T-helper 1 cell treated with Interleukin-12 subunit alpha and Interleukin-12 subunit beta and Interleukin-4 antibody, amounts not matched to agents 30 μg/mL and 1 μg/mL, for 36 hours (primary cell): Measurements from ENCODE around the gene TCEANC.
"Not testable (repeated sequence)": the region's sequence is repeated elsewhere in the genome, so short reads cannot be mapped to it uniquely, and the experiment has no call there.

Experiments
- H3K27ac Mint-ChIP-seq: one replicate; pipeline ENCODE4 v1.8.0; 2021; ENCODE audit warnings: mild to moderate bottlenecking, mixed read lengths
- H3K27me3 Mint-ChIP-seq: one replicate; pipeline ENCODE4 v1.8.0; 2021; ENCODE audit warnings: low read depth, mixed read lengths
- H3K36me3 Mint-ChIP-seq: one replicate; pipeline ENCODE4 v1.8.0; 2021; ENCODE audit warnings: low read depth, mixed read lengths
- H3K4me1 Mint-ChIP-seq: one replicate; pipeline ENCODE4 v1.8.0; 2021; ENCODE audit warnings: low read depth, mixed read lengths
- H3K4me3 Mint-ChIP-seq: one replicate; pipeline ENCODE4 v1.8.0; 2021; ENCODE audit warnings: mild to moderate bottlenecking, moderate library complexity, mixed read lengths
- H3K9me3 Mint-ChIP-seq: one replicate; pipeline ENCODE4 v1.8.0; 2021; ENCODE audit warnings: mixed read lengths

The TCEANC gene

DNA sequence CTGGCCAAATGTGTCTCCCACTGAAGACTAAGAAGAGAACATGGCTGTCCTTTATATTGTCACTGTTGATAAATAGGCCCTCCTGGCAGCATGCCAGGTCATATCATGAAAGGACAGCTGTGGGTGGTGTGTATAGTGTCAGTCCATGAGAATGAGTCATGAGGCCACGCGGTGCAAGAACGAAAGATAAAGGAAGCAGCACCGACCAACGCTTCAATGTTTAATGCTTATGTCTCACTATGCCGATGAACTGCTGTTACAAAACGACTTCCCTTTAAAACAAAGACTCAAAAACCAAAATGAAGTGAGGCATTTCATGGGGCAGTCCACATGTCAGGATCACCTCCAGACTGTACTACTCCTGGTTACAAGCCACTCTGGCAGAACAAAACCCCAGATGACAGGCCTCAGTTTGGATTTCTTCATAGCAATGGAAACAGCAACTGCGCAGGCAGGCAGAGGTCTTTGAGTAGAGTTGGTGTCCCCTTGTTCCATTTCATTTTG is 5.2 kb upstream of the TCEANC start:
- Mint-ChIP-seq H3K4me1 (peaks cover 8% of the 10 kb centered on the region), H3K9me3 (no peaks in the 10 kb centered on the region), H3K4me3 (no peak overlapping the region), H3K27me3 (no peaks in the 10 kb centered on the region), H3K27ac (peak overlapping the region; percentile 77), H3K36me3 (no peaks in the 10 kb centered on the region)

DNA sequence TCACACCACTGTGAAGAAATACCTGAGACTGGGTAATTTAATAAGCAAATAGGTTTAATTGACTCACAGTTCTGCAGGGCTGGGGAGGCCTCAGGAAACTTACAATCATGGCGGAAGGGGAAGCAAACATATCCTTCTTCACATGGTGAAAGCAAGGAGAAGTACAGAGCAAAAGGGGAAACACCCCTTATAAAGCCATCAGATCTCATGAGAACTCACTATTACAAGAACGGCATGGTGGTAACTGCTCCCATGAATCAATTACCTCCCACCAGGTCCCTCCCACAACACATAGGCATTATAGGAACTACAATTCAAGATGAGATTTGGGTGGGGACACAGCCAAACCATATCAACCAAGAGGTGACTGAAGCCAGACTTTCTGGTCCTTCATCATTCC is 4.6 kb upstream of the TCEANC start:
- not testable (repeated sequence) for H3K27ac Mint-ChIP-seq, H3K4me3 Mint-ChIP-seq, H3K4me1 Mint-ChIP-seq, H3K27me3 Mint-ChIP-seq, H3K36me3 Mint-ChIP-seq, H3K9me3 Mint-ChIP-seq

DNA sequence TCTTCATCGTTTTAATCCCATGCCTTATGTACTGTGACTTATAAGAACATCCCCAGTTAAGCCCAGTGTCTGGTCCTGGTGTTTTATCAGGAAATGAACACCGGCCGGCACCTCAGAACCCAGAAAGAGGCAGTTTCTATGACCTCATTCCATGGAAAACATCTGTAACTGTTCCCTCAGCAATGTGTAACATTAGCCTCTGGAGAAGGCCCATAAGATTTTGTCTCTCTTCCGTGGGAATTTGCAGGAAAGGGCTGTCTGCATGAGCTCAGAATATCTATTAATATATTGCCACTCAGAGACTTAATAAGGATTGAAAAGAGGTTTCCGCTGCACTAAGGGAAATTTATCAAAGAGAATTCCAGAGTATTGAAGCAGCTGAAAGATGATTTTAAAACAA is 3.1 kb upstream of the TCEANC start:
- no peak overlapping the region for H3K4me3 Mint-ChIP-seq
- H3K27me3 Mint-ChIP-seq = no peaks in the 10 kb centered on the region
- H3K36me3 Mint-ChIP-seq = peaks cover 2% of the 10 kb centered on the region
- peaks cover 8% of the 10 kb centered on the region for H3K4me1 Mint-ChIP-seq
- no peaks in the 10 kb centered on the region for H3K9me3 Mint-ChIP-seq
- no peak overlapping the region for H3K27ac Mint-ChIP-seq

DNA sequence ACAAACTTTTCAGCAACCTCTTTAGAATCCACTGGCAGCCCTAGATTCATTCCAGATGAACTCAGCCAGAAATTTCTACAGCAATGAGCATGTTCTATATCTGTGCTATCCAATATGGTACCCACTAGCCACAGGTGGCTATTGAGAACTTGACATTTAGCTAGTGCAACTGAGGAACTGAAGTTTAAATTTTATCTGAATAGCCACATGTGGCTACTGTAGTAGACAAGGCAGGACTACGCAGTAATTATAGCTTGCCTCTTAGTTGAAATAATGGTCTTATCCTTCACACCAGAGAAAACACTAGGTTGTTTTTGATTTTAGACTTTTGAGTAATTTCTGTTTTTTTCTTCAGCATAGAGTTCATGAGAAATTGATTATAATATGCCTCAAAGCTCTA is 2.6 kb upstream of the TCEANC start:
- Mint-ChIP-seq H3K4me1 (peaks cover 13% of the 10 kb centered on the region), H3K4me3 (no peak overlapping the region), H3K27ac (no peak overlapping the region), H3K36me3 (peaks cover 7% of the 10 kb centered on the region), H3K9me3 (no peaks in the 10 kb centered on the region), H3K27me3 (no peaks in the 10 kb centered on the region)

DNA sequence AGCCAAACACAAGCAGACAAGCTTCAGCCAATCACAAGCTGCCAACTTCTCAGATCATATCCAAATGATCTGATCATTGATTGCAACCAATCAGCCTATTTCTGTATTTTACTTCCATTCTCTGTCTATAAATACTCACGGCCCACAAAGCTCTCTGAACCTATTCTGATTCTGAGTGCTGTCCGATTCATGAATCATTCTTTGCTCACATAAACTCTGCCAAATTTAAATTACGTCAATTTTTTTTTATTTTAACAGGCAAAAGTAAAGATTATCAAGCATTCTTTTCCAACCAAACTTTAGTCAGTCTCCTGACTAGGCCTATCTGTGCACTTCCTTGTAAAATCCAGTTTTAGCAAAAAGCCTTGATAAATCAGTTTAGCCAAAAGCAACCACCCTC is 1.8 kb upstream of the TCEANC start:
- H3K4me3 Mint-ChIP-seq = no peak overlapping the region
- no peak overlapping the region for H3K27ac Mint-ChIP-seq
- H3K36me3 Mint-ChIP-seq = peaks cover 8% of the 10 kb centered on the region
- H3K9me3 Mint-ChIP-seq = no peaks in the 10 kb centered on the region
- H3K4me1 Mint-ChIP-seq = peaks cover 13% of the 10 kb centered on the region
- no peaks in the 10 kb centered on the region for H3K27me3 Mint-ChIP-seq

DNA sequence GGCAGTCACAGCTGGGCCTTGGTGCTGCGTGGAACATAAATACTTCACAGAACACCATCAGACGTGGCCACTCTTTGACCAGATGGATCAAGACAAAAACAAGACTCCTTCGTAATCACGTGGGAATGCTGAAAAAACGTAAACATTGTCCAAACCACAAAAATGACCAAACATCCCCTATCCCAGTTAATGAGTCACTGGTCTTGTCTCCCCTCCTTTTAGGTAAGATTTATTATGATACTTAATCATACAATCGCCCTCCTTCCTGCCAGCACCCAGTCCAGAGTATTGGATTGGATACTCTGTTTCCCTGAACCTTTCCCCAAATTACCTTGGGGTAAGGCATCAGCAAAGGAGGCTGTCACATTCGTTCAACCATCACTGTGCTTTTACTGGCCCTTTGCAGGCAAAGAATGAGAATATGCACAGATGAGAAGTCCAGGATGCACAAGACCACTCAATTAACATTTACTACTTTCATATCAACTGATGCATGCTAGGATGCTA is 601 bp upstream of the TCEANC start:
- Mint-ChIP-seq H3K4me1 (peaks cover 12% of the 10 kb centered on the region), H3K27me3 (no peaks in the 10 kb centered on the region), H3K27ac (peak overlapping the region; percentile 96), H3K36me3 (peaks cover 8% of the 10 kb centered on the region), H3K9me3 (no peaks in the 10 kb centered on the region), H3K4me3 (peak overlapping the region; percentile 87)

DNA sequence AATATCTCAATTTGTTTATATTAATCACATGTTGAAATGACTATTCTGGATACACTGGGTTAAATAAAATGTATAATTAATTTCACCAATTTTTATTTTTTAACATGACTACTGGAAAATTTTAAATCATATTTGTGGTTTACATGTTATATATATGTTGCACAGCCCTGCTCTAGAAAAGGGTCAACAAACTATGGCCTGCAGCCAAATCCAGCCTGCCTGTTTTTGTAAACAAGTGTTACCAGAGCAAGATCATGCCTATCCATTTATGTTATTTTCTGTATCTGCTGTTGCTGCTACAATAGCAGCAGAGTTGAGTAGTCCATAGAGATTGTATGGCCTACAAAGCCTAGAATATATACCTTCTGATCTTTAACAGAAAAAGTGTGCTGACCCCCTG is 1.2 kb downstream of the TCEANC start:
- Mint-ChIP-seq H3K36me3 (peaks cover 12% of the 10 kb centered on the region), H3K4me3 (peak overlapping the region; percentile 58), H3K9me3 (no peaks in the 10 kb centered on the region), H3K27me3 (no peaks in the 10 kb centered on the region), H3K27ac (peak overlapping the region; percentile 96), H3K4me1 (peaks cover 17% of the 10 kb centered on the region)

DNA sequence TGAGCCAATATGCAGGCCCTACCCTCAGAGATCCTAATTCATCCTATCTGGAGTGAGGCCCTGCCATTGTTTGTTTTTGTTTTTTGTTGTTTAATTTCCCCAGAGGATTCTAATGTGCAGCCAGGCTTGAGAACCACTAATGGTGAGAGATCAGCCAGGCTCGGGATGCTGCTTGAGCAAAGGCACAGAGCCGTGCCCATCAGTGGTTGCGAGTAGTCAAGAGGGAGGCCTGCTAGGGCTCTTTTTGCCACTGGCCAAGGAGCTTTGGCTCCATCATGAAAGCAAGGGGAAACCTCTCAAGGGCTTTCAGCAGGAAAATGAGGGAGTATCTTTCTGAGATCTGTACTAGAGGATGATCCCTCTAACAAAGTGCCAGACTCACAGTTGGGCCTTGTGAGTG is 2.7 kb downstream of the TCEANC start:
- Mint-ChIP-seq H3K36me3 (peaks cover 18% of the 10 kb centered on the region), H3K4me1 (peaks cover 17% of the 10 kb centered on the region), H3K27ac (no peak overlapping the region), H3K9me3 (no peaks in the 10 kb centered on the region), H3K4me3 (no peak overlapping the region), H3K27me3 (no peaks in the 10 kb centered on the region)

DNA sequence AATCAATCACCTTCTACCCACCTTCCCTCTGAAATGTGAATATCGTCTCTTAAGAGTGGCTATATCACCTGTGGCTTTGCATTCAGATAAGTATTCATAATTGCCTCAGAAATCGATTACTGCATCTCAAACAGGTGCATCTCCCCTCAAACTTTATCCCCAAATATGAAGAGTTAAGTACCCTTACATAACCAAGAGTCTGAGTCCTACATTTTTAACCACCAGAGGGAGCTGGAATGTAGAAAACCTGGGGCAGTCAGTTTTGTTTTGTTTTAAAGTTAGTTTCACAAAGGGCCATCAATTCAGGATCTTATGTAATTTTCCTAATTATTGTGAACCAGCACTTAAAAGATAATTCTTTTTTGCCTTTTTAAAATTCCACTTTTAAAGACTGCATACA is 5.7 kb downstream of the TCEANC start:
- H3K4me3 Mint-ChIP-seq = no peak overlapping the region
- H3K36me3 Mint-ChIP-seq = peaks cover 29% of the 10 kb centered on the region
- peaks cover 14% of the 10 kb centered on the region for H3K4me1 Mint-ChIP-seq

DNA sequence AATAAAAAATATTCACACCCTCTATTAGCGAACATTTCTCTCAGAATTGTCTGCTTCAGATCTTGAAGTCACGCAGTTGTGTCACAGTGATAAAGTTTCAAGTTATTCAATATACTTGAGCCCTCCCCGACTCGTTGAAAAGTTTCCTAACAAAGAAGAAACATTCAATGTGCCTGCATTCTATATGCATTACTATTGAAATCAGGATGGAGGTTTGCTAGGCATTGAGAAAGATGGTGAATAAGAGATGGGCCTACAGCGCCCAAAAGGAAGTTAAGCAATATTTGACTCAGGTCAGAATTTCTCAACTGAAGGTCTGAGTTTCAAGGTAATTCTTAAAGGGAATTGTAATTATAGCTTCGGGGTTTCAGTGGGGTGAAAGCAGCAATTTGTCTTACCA is 6.1 kb downstream of the TCEANC start:
- Mint-ChIP-seq H3K4me3 (no peak overlapping the region), H3K4me1 (peaks cover 14% of the 10 kb centered on the region), H3K27me3 (no peaks in the 10 kb centered on the region), H3K9me3 (no peaks in the 10 kb centered on the region), H3K27ac (no peak overlapping the region), H3K36me3 (peaks cover 29% of the 10 kb centered on the region)

More for the DNA sequence above, 5.7 kb downstream of the TCEANC start:
- Mint-ChIP-seq H3K27ac (peak overlapping the region; percentile 20), H3K9me3 (no peaks in the 10 kb centered on the region), H3K27me3 (no peaks in the 10 kb centered on the region)

DNA sequence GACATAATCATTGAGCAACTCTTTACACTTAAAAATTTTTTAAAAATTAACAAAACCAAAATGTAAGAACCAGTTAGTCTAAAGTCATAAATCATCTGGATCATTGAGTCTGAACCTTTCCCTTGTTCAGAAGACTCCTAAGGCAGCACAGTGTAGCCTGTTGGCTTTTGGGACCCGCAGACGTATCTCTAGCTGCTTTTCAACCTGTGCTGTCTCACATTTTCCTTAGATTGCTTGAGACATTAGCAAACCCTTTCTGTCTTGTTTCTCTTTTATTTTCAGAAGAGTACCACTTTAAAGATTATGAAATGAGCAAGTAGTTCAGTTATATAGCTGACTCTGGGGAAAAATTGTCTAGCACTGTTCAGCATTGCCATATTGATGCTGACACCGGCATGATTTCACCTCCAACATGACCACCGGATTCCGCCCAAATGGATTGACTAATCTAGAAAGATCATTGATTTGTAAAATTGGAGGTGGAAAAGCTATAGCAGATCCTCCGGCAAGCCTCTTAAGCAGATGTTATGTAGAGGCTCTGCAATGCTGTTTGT is 8.9 kb downstream of the TCEANC start:
- Mint-ChIP-seq H3K27me3 (no peaks in the 10 kb centered on the region), H3K36me3 (peaks cover 27% of the 10 kb centered on the region), H3K27ac (peak overlapping the region; percentile 31), H3K9me3 (no peaks in the 10 kb centered on the region), H3K4me3 (no peak overlapping the region), H3K4me1 (peaks cover 7% of the 10 kb centered on the region)

DNA sequence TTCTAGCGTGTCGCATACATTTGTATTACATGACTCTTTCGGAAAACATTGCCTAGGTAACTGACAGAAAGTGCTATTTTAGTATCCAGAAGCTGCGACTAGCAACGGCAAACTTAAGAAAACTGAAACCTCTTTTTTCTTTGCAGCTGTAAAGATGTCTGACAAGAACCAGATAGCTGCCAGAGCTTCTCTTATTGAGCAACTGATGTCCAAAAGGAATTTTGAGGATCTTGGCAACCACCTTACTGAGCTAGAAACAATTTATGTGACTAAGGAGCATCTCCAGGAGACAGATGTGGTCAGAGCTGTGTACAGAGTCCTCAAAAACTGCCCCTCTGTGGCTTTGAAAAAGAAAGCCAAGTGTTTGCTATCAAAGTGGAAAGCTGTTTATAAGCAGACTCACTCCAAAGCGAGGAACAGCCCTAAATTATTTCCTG is 9.4 kb downstream of the TCEANC start:
- peaks cover 27% of the 10 kb centered on the region for H3K36me3 Mint-ChIP-seq
- no peak overlapping the region for H3K27ac Mint-ChIP-seq
- H3K9me3 Mint-ChIP-seq = no peaks in the 10 kb centered on the region
- peaks cover 7% of the 10 kb centered on the region for H3K4me1 Mint-ChIP-seq
- no peak overlapping the region for H3K4me3 Mint-ChIP-seq
- H3K27me3 Mint-ChIP-seq = no peaks in the 10 kb centered on the region

DNA sequence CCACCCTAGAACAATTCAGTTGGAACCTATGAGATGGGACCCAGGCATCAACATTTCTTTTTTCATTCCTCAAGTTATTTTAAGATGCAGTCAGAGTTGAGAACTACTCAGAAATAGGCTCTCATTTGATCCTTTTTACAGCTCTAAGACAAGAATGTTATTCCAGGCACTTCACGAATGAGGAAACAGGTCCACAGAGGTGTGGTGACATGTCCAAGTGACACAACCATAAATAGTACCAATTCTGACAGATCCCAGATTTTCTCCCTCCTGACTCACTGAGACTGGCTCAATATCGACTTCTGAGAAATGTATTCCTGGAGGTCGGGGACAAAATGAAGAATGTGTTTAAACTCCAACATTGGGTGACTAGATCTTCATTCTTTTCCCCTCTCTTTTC is 11.1 kb downstream of the TCEANC start:
- H3K4me3 Mint-ChIP-seq = no peak overlapping the region
- H3K36me3 Mint-ChIP-seq = peaks cover 25% of the 10 kb centered on the region
- H3K4me1 Mint-ChIP-seq = peaks cover under 1% of the 10 kb centered on the region
- H3K9me3 Mint-ChIP-seq = no peaks in the 10 kb centered on the region
- H3K27me3 Mint-ChIP-seq = no peaks in the 10 kb centered on the region
- H3K27ac Mint-ChIP-seq = no peak overlapping the region

DNA sequence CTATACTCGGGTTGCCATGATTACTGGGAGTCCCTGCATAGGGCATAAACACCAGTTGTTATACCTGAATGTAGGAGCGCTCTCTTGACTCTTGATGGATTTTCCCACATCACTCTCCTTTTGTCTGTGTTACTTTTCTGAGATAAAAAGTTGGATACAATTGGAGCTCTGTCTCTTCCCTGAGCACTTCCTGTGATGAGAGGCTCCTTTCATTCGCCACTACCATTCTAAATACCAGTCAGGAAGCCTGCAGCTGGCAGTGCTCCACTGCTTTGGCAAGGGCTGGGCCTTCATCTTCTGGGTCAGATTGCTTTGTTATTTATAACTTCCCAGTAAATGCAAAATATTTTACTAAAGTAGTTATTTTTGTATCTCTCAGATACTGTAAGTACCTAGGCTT is 13.9 kb downstream of the TCEANC start:
- Mint-ChIP-seq H3K36me3 (peaks cover 25% of the 10 kb centered on the region), H3K4me3 (no peak overlapping the region), H3K27ac (no peak overlapping the region), H3K9me3 (no peaks in the 10 kb centered on the region), H3K27me3 (no peaks in the 10 kb centered on the region), H3K4me1 (peaks cover 5% of the 10 kb centered on the region)

DNA sequence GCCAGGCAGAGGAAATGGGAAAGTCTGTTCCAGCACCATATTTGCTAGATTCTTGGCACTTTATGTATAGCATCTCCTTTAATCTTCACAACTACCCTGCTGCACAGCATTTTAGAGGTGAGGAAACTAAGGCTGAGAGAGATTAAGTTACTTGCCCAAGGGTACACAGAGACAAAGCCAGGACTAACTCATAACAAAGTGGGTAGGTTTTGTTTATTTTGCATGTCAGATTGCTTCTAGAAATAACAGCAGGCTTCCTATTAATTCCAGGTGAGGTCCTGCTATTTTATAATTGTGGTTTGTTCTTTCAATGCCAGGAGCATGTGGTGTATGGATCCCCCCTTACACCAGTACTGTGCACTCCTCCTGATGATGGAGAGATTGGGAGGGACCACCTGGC is 15.0 kb downstream of the TCEANC start:
- no peak overlapping the region for H3K4me3 Mint-ChIP-seq
- peaks cover 5% of the 10 kb centered on the region for H3K4me1 Mint-ChIP-seq
- no peaks in the 10 kb centered on the region for H3K9me3 Mint-ChIP-seq
- peaks cover 23% of the 10 kb centered on the region for H3K36me3 Mint-ChIP-seq
- no peaks in the 10 kb centered on the region for H3K27me3 Mint-ChIP-seq
- no peak overlapping the region for H3K27ac Mint-ChIP-seq
